ENCODE measurements around the gene MIDN.

DNA sequence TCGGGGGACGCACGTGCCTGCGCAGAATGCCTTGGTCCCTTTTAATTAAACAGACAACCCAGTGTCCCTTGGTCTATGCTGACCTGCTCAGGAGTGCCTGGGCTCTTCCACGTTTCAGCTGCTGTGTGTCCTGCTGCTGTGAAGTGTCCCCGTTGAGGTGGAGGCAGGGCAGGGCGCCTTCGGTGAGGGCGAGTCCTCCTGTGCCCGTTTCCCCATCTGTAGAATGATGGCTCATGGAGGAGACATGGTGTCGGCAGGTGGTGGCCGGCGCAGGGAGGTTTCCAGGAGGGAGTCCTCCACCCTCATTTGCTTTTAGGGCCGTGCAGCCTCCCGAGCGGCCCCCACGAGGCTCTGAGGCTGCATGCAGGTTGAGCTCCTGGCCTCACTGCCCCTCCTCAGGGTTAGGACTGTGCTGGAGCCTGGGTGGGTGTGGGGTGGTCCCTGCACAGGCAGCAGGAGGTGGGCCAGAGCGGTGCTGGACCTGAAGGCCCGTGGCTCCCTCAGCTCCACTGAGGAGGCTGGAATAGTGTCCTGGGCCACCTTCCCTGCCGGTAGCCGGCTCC, 34.0 kb upstream of the MIDN start:
- no peak for TF ChIP-seq EP300 (IDR thresholded peaks at IDR 0.05)
- TF ChIP-seq, protein P1, sequence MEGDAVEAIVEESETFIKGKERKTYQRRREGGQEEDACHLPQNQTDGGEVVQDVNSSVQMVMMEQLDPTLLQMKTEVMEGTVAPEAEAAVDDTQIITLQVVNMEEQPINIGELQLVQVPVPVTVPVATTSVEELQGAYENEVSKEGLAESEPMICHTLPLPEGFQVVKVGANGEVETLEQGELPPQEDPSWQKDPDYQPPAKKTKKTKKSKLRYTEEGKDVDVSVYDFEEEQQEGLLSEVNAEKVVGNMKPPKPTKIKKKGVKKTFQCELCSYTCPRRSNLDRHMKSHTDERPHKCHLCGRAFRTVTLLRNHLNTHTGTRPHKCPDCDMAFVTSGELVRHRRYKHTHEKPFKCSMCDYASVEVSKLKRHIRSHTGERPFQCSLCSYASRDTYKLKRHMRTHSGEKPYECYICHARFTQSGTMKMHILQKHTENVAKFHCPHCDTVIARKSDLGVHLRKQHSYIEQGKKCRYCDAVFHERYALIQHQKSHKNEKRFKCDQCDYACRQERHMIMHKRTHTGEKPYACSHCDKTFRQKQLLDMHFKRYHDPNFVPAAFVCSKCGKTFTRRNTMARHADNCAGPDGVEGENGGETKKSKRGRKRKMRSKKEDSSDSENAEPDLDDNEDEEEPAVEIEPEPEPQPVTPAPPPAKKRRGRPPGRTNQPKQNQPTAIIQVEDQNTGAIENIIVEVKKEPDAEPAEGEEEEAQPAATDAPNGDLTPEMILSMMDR (IDR thresholded peaks at IDR 0.05), result no peak
